ENCODE data around the gene TBR1.

The TBR1 gene

GRCh38 chr2:161423421-161424393 lies 7.6 kb downstream of the TBR1 start:
- no peak overlapping the region for H3K9ac ChIP-seq (ENCODE audit: low read length)
- no peak for DNase-seq (ENCODE audit: low read depth)
- no peaks in the 10 kb centered on the region for H3K36me3 ChIP-seq (ENCODE audit: control insufficient read depth, insufficient read depth, low read length, severe bottlenecking)
- H3K27me3 ChIP-seq (replicated peaks; ENCODE audit: control insufficient read depth, insufficient read depth, low read length), result peaks cover 82% of the 10 kb centered on the region
- peaks cover 9% of the 10 kb centered on the region for H3K9me3 ChIP-seq (ENCODE audit: control insufficient read depth, low read length)
- peaks cover 7% of the 10 kb centered on the region for H3K4me1 ChIP-seq (ENCODE audit: control insufficient read depth, insufficient read depth, low read length)
- peak overlapping the region; percentile 65 for H3K4me3 ChIP-seq (ENCODE audit: low read length)

DNA sequence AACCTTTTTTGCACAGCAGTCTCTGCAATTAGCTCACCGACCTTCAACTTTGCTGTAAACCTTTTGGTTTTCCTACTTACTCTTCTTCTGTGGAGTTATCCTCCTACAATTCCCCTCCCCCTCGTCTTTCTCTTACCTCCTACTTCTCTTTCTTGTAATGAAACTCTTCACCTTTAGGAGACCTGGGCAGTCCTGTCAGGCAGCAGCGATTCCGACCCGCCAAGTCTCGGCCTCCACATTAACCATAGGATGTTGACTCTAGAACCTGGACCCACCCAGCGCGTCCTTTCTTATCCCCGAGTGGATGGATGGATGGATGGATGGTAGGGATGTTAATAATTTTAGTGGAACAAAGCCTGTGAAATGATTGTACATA lies 8.3 kb downstream of the TBR1 start:
- Histone ChIP-seq H3K36me3 (ENCODE audit: control insufficient read depth, insufficient read depth, low read length, severe bottlenecking) (no peaks in the 10 kb centered on the region), H3K4me1 (ENCODE audit: control insufficient read depth, insufficient read depth, low read length) (peaks cover 4% of the 10 kb centered on the region), H3K4me3 (ENCODE audit: low read length) (no peak overlapping the region), H3K9ac (ENCODE audit: low read length) (no peak overlapping the region), H3K9me3 (ENCODE audit: control insufficient read depth, low read length) (peaks cover 9% of the 10 kb centered on the region), H3K27me3 (replicated peaks; ENCODE audit: control insufficient read depth, insufficient read depth, low read length) (peaks cover 75% of the 10 kb centered on the region)
- DNase-seq (ENCODE audit: low read depth), result no peak

DNA sequence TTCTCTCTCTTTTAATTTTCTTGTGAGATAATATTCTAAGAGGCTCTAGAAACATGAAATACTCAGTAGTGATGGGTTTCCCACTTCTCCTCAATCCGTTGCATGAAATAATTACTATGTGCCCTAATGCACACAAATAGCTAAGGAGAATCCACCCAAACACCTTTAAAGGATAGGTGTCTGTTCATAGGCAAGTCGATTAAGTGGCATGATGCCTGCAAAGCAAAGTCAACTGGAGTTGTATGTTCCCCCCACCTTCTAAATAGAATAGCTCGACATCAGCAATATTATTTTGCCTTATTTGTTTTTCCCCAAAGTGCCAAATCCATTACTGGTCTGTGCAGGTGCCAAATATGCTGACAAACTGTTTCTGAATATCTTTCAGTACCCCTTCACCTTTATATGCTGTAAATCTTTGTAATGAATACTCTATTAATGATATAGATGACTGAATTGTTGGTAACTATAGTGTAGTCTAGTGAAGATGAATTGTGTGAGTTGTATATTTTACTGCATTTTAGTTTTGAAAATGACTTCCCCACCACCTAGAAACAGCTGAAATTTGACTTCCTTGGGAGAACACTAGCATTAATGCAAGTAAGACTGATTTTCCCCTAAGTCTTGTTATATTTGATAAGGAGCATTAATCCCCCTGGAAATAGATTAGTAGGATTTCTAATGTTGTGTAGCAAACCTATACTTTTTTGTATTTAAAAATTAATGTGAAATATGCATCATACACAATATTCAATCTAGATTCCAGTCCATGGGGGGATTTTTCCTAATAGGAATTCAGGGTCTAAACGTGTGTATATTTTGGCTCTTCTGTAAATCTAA lies 9.0 kb downstream of the TBR1 start:
- Histone ChIP-seq H3K4me1 (ENCODE audit: control insufficient read depth, insufficient read depth, low read length) (peaks cover 4% of the 10 kb centered on the region), H3K27me3 (replicated peaks; ENCODE audit: control insufficient read depth, insufficient read depth, low read length) (peaks cover 69% of the 10 kb centered on the region)

GRCh38 chr2:161425728-161426454 lies 9.8 kb downstream of the TBR1 start:
- Histone ChIP-seq H3K9me3 (ENCODE audit: control insufficient read depth, low read length) (peaks cover 9% of the 10 kb centered on the region), H3K4me1 (ENCODE audit: control insufficient read depth, insufficient read depth, low read length) (peaks cover 4% of the 10 kb centered on the region), H3K4me3 (ENCODE audit: low read length) (no peak overlapping the region), H3K9ac (ENCODE audit: low read length) (no peak overlapping the region), H3K36me3 (ENCODE audit: control insufficient read depth, insufficient read depth, low read length, severe bottlenecking) (no peaks in the 10 kb centered on the region), H3K27me3 (replicated peaks; ENCODE audit: control insufficient read depth, insufficient read depth, low read length) (peaks cover 61% of the 10 kb centered on the region)
- DNase-seq (ENCODE audit: low read depth), result no peak

More for the DNA sequence above, 9.0 kb downstream of the TBR1 start:
- Histone ChIP-seq H3K4me3 (ENCODE audit: low read length) (no peak overlapping the region), H3K9ac (ENCODE audit: low read length) (no peak overlapping the region), H3K9me3 (ENCODE audit: control insufficient read depth, low read length) (peaks cover 9% of the 10 kb centered on the region), H3K36me3 (ENCODE audit: control insufficient read depth, insufficient read depth, low read length, severe bottlenecking) (no peaks in the 10 kb centered on the region)
- no peak for DNase-seq (ENCODE audit: low read depth)

DNA sequence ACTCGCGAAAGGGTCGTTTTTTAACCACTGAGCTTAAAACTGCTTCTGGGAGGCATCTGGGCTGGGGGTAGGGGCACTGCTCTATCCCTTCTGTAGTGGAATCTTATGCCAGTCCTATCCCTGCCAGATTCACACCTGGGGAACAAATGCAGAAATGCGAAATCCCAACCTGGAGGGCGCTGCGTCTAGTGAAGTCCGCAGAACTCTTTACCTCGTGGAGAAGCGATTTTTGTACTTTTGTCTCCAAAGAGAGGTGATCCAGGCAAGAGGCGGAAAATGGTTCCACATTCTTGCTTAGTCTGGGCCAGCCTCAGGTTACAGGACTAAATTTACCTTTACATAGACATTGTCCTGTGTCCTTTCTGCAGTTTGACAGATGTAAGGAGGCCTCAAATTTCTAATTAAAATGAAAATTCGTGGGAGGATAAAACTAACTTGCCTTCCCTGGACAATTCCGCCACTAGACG lies 10.4 kb downstream of the TBR1 start:
- Histone ChIP-seq H3K4me1 (ENCODE audit: control insufficient read depth, insufficient read depth, low read length) (peaks cover 4% of the 10 kb centered on the region), H3K9me3 (ENCODE audit: control insufficient read depth, low read length) (peaks cover 9% of the 10 kb centered on the region), H3K36me3 (ENCODE audit: control insufficient read depth, insufficient read depth, low read length, severe bottlenecking) (no peaks in the 10 kb centered on the region), H3K4me3 (ENCODE audit: low read length) (peak overlapping the region; percentile 74), H3K27me3 (replicated peaks; ENCODE audit: control insufficient read depth, insufficient read depth, low read length) (peaks cover 57% of the 10 kb centered on the region), H3K9ac (ENCODE audit: low read length) (no peak overlapping the region)
- no peak for DNase-seq (ENCODE audit: low read depth)

DNA sequence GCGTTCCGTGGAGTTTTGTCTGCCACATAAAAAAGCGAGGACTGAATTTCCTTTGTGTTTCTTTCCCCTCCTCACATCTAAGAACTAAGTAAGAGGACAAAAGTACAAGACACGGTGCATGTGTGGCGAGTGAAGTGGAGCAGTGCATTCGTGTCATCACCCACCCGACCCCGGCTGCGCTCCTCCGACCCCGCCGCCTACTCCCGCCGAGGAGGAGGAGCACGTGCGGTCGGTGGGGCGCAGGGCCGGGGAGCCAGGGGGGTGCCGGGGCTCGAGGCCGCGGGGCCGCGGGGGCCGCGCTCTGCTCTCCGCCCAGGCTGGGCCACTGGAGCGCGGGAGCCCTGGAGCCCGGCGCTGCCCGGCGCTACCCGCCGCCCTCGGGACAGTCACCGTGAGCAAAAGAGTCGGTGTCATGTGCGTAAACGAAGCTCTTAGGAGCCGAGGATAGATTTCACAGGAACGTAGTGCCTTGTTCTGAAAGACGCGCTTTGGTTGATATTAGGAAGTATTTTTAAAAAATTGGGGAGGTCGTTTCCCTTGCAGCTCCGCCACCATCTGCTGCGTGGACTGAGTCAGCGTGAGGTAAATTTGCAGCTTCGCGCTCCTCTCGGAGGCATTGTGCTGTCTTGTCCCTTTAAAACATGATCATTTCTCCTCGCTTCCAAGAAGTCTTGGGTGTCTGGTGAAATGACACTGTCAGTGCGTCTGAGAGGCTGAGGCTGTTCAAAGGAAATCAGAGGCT lies 11.0 kb downstream of the TBR1 start:
- Histone ChIP-seq H3K27me3 (replicated peaks; ENCODE audit: control insufficient read depth, insufficient read depth, low read length) (peaks cover 51% of the 10 kb centered on the region), H3K4me1 (ENCODE audit: control insufficient read depth, insufficient read depth, low read length) (peaks cover 4% of the 10 kb centered on the region), H3K36me3 (ENCODE audit: control insufficient read depth, insufficient read depth, low read length, severe bottlenecking) (no peaks in the 10 kb centered on the region), H3K9ac (ENCODE audit: low read length) (peak overlapping the region; percentile 4), H3K4me3 (ENCODE audit: low read length) (peak overlapping the region; percentile 74), H3K9me3 (ENCODE audit: control insufficient read depth, low read length) (peaks cover 9% of the 10 kb centered on the region)
- DNase-seq (ENCODE audit: low read depth), result peak; percentile 51

GRCh38 chr2:161427664-161428587 lies 11.8 kb downstream of the TBR1 start:
- peaks cover 43% of the 10 kb centered on the region for H3K27me3 ChIP-seq (replicated peaks; ENCODE audit: control insufficient read depth, insufficient read depth, low read length)
- peak overlapping the region; percentile 74 for H3K4me3 ChIP-seq (ENCODE audit: low read length)
- H3K9ac ChIP-seq (ENCODE audit: low read length), result peak overlapping the region; percentile 4
- H3K4me1 ChIP-seq (ENCODE audit: control insufficient read depth, insufficient read depth, low read length), result peaks cover 4% of the 10 kb centered on the region
- H3K36me3 ChIP-seq (ENCODE audit: control insufficient read depth, insufficient read depth, low read length, severe bottlenecking), result no peaks in the 10 kb centered on the region
- DNase-seq (ENCODE audit: low read depth), result no peak
- H3K9me3 ChIP-seq (ENCODE audit: control insufficient read depth, low read length), result peaks cover 9% of the 10 kb centered on the region

- H3K36me3 ChIP-seq (ENCODE audit: control insufficient read depth, insufficient read depth, low read length, severe bottlenecking), result no peaks in the 10 kb centered on the region
- no peak overlapping the region for H3K9ac ChIP-seq (ENCODE audit: low read length)
- peaks cover 4% of the 10 kb centered on the region for H3K4me1 ChIP-seq (ENCODE audit: control insufficient read depth, insufficient read depth, low read length)
- H3K9me3 ChIP-seq (ENCODE audit: control insufficient read depth, low read length), result peaks cover 3% of the 10 kb centered on the region
- H3K27me3 ChIP-seq (replicated peaks; ENCODE audit: control insufficient read depth, insufficient read depth, low read length), result peaks cover 28% of the 10 kb centered on the region
- no peak overlapping the region for H3K4me3 ChIP-seq (ENCODE audit: low read length)
- DNase-seq (ENCODE audit: low read depth), result no peak
Observed at GRCh38 chr2:161430386-161430785, 14.3 kb downstream of the TBR1 start.

DNA sequence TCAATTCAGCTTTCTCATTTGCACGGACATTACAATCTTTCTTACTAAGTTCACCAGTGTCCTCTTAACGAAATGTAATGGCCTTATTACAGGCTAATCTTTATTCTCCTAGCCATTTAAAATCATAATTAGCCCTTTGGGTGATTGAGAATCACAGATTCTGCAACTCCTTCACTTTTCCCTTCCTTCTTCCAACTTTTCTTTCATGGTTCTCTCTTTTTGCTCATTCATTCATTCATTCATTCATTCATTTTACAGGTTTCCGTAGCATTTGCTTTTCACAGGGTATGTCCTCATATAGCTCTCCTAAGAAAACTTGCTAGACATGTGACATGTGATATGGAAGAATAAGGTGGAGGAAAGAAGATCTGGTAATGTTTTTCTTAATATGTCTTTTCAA lies 16.0 kb downstream of the TBR1 start:
- Histone ChIP-seq H3K4me1 (ENCODE audit: control insufficient read depth, insufficient read depth, low read length) (peaks cover 4% of the 10 kb centered on the region), H3K9ac (ENCODE audit: low read length) (no peak overlapping the region), H3K36me3 (ENCODE audit: control insufficient read depth, insufficient read depth, low read length, severe bottlenecking) (no peaks in the 10 kb centered on the region), H3K4me3 (ENCODE audit: low read length) (no peak overlapping the region), H3K27me3 (replicated peaks; ENCODE audit: control insufficient read depth, insufficient read depth, low read length) (peaks cover 12% of the 10 kb centered on the region), H3K9me3 (ENCODE audit: control insufficient read depth, low read length) (no peaks in the 10 kb centered on the region)
- no peak for DNase-seq (ENCODE audit: low read depth)

- no peaks in the 10 kb centered on the region for H3K27me3 ChIP-seq (replicated peaks; ENCODE audit: control insufficient read depth, insufficient read depth, low read length)
- H3K9me3 ChIP-seq (ENCODE audit: control insufficient read depth, low read length), result no peaks in the 10 kb centered on the region
- DNase-seq (ENCODE audit: low read depth), result no peak
- no peaks in the 10 kb centered on the region for H3K36me3 ChIP-seq (ENCODE audit: control insufficient read depth, insufficient read depth, low read length, severe bottlenecking)
- H3K4me3 ChIP-seq (ENCODE audit: low read length), result no peak overlapping the region
- H3K4me1 ChIP-seq (ENCODE audit: control insufficient read depth, insufficient read depth, low read length), result no peaks in the 10 kb centered on the region
- H3K9ac ChIP-seq (ENCODE audit: low read length), result no peak overlapping the region
Observed at GRCh38 chr2:161434118-161434517, 18.0 kb downstream of the TBR1 start.

All from adipocyte (in vitro differentiated cells).